H1 (cell line): Measurements from ENCODE around the gene ADAMTS17. TPM values are rescaled to one million over a fixed set of nuclear protein-coding genes. Genes with fewer than 3 reads are reported as not detected.

Experiments
- CTCF ChIA-PET: fragments of 300-600 bp; sonication (Branson Sonifier 250); formaldehyde crosslinking; loops from one replicate; lab custom pipeline; 2021; ENCODE audit not compliant: partially characterized antibody; lab: Charles Lee
- POLR2A ChIA-PET: fragments of 300-600 bp; sonication (Branson Sonifier 250); formaldehyde crosslinking; loops from one replicate; lab custom pipeline; 2021; ENCODE audit warnings: inconsistent platforms; ENCODE audit not compliant: partially characterized antibody; lab: Charles Lee
- DNase-seq, 2 experiments: peaks; one replicate each; pipeline versions ENCODE4 v3.0.0 to v3.0.0-alpha.2; 2010 to 2022; ENCODE audit warnings: low spot score in 2 of 2, low read depth in 1 of 2, mixed read lengths in 1 of 2
- FAIRE-seq: peaks from 2 replicates; lab custom pipeline; 2011; peaks lifted over from hg19 to GRCh38; lab: Jason Lieb, UNC
- H2AFZ ChIP-seq: 2 replicates; pipeline ENCODE4 v1.8.1; 2012; ENCODE audit warnings: low read length, inconsistent platforms
- H2AK5ac ChIP-seq: 2 replicates; pipeline ENCODE4 v1.6.1; 2013; ENCODE audit warnings: low read depth, low read length
- H2BK120ac ChIP-seq: replicated peaks from 2 replicates; pipeline ENCODE3; 2013; ENCODE audit warnings: low read depth, low read length, inconsistent platforms
- H2BK12ac ChIP-seq: 2 replicates; pipeline ENCODE4 v1.6.1; 2013; ENCODE audit warnings: low read depth, low read length
- H2BK15ac ChIP-seq: 2 replicates; pipeline ENCODE4 v1.6.1; 2013; ENCODE audit warnings: low read length
- H2BK20ac ChIP-seq: 2 replicates; pipeline ENCODE4 v1.6.1; 2013; ENCODE audit warnings: low read length
- H2BK5ac ChIP-seq: 2 replicates; pipeline ENCODE4 v1.6.1; 2013; ENCODE audit warnings: low read depth, low read length
- H3K14ac ChIP-seq: 2 replicates; pipeline ENCODE4 v1.6.1; 2013; ENCODE audit warnings: inconsistent platforms; ENCODE audit not compliant: insufficient read length
- H3K18ac ChIP-seq: 2 replicates; pipeline ENCODE4 v1.6.1; 2013; ENCODE audit warnings: low read length; ENCODE audit errors: extremely low read depth
- H3K23ac ChIP-seq: 2 replicates; pipeline ENCODE4 v1.6.1; 2013; ENCODE audit warnings: inconsistent platforms; ENCODE audit not compliant: insufficient read length
- H3K23me2 ChIP-seq: 2 replicates; pipeline ENCODE4 v1.6.1; 2013; ENCODE audit warnings: low read depth, low read length
- H3K27ac ChIP-seq: 2 replicates; pipeline ENCODE4 v1.6.1; 2011; ENCODE audit warnings: low read depth, low read length, inconsistent platforms
- H3K27me3 ChIP-seq, 4 experiments: replicated peaks in 1 of 4; 1 replicate in 1 of 4; 2 replicates in 3 of 4; pipeline versions ENCODE4 v1.6.1 to v1.8.1; 2011 to 2013; ENCODE audit warnings: low read length in 3 of 4, mild to moderate bottlenecking in 3 of 4, inconsistent platforms in 2 of 4, mixed read lengths in 2 of 4, moderate library complexity in 1 of 4; ENCODE audit not compliant: control insufficient read depth in 3 of 4, insufficient read depth in 3 of 4; ENCODE audit errors: extremely low read depth in 1 of 4
- H3K36me3 ChIP-seq, 4 experiments: 2 replicates each; pipeline versions ENCODE4 v1.6.1 to v1.8.1; 2011 to 2013; ENCODE audit warnings: mild to moderate bottlenecking in 4 of 4, low read length in 3 of 4, moderate library complexity in 2 of 4, control low read depth in 1 of 4, inconsistent platforms in 1 of 4; ENCODE audit not compliant: insufficient read depth in 4 of 4, control insufficient read depth in 2 of 4
- H3K4ac ChIP-seq: replicated peaks from 2 replicates; pipeline ENCODE3; 2013; ENCODE audit warnings: low read length, low read depth, mixed read lengths, inconsistent platforms; ENCODE audit not compliant: insufficient read length
- H3K4me1 ChIP-seq, 4 experiments: replicated peaks in 1 of 4; 1 replicate in 1 of 4; 2 replicates in 3 of 4; pipeline versions ENCODE4 v1.6.1 to v1.8.1; 2011 to 2013; ENCODE audit warnings: low read length in 3 of 4, inconsistent platforms in 2 of 4, mixed read lengths in 1 of 4; ENCODE audit not compliant: insufficient read depth in 4 of 4, control insufficient read depth in 3 of 4
- H3K4me2 ChIP-seq, 2 experiments: 2 replicates each; pipeline versions ENCODE4 v1.6.1 to v1.8.1; 2011 to 2013; ENCODE audit warnings: low read depth in 2 of 2, low read length in 2 of 2, control low read depth in 1 of 2, inconsistent platforms in 1 of 2, mild to moderate bottlenecking in 1 of 2; ENCODE audit not compliant: insufficient read depth in 1 of 2
- H3K4me3 ChIP-seq, 4 experiments: fragments of 200-600, 300-600 bp in 1 of 4; sonication (generic), shearing (Covaris generic), sonication (Bioruptor Twin) in 1 of 4; 2 replicates each; pipeline versions ENCODE4 v1.5.1 to v1.8.1; 2011 to 2016; ENCODE audit warnings: low read length in 4 of 4, low read depth in 3 of 4, control low read depth in 2 of 4, inconsistent platforms in 2 of 4, mild to moderate bottlenecking in 2 of 4, mixed read lengths in 1 of 4, moderate library complexity in 1 of 4; ENCODE audit not compliant: insufficient read depth in 2 of 4; ENCODE audit errors: extremely low read depth in 1 of 4
- H3K56ac ChIP-seq: replicated peaks from 2 replicates; pipeline ENCODE3; 2013; ENCODE audit warnings: low read depth, mild to moderate bottlenecking, mixed read lengths, low read length, inconsistent platforms; ENCODE audit not compliant: insufficient read length
- H3K79me1 ChIP-seq: 2 replicates; pipeline ENCODE4 v1.6.1; 2013; ENCODE audit warnings: low read depth, low read length, control low read depth
- H3K79me2 ChIP-seq, 2 experiments: 2 replicates each; pipeline versions ENCODE4 v1.6.1 to v1.8.1; 2012 to 2013; ENCODE audit warnings: low read length in 2 of 2, mild to moderate bottlenecking in 2 of 2, inconsistent platforms in 1 of 2; ENCODE audit not compliant: insufficient read depth in 2 of 2, control insufficient read depth in 1 of 2
- H3K9ac ChIP-seq, 4 experiments: replicated peaks in 1 of 4; 1 replicate in 1 of 4; 2 replicates in 3 of 4; pipeline versions ENCODE4 v1.6.1 to v1.8.1; 2011 to 2013; ENCODE audit warnings: low read depth in 3 of 4, low read length in 3 of 4, control low read depth in 2 of 4, mild to moderate bottlenecking in 2 of 4, moderate library complexity in 2 of 4, inconsistent platforms in 1 of 4; ENCODE audit errors: extremely low read depth in 1 of 4
- H3K9me3 ChIP-seq, 2 experiments: 2 replicates each; pipeline versions ENCODE4 v1.6.1 to v1.8.1; 2012 to 2013; ENCODE audit warnings: mild to moderate bottlenecking in 2 of 2, moderate library complexity in 2 of 2, control low read depth in 1 of 2, inconsistent platforms in 1 of 2, low read depth in 1 of 2, low read length in 1 of 2, mixed read lengths in 1 of 2; ENCODE audit not compliant: insufficient read depth in 2 of 2
- H4K20me1 ChIP-seq, 2 experiments: replicated peaks in 1 of 2; 2 replicates each; pipeline versions ENCODE3 to v1.8.1; 2011 to 2013; ENCODE audit warnings: inconsistent platforms in 2 of 2, low read length in 2 of 2, mild to moderate bottlenecking in 1 of 2; ENCODE audit not compliant: insufficient read depth in 2 of 2, control insufficient read depth in 1 of 2
- H4K5ac ChIP-seq: 2 replicates; pipeline ENCODE4 v1.6.1; 2013; ENCODE audit warnings: low read length, low read depth, mixed read lengths, inconsistent platforms; ENCODE audit not compliant: insufficient read length
- H4K8ac ChIP-seq: 2 replicates; pipeline ENCODE4 v1.8.0; 2013; ENCODE audit warnings: mild to moderate bottlenecking, moderate library complexity, low read length, inconsistent platforms; ENCODE audit not compliant: insufficient read depth; ENCODE audit errors: extremely low read depth
- H4K91ac ChIP-seq: replicated peaks from 2 replicates; pipeline ENCODE3; 2013; ENCODE audit warnings: low read length, mixed read lengths, inconsistent platforms; ENCODE audit not compliant: insufficient read length
- BACH1 ChIP-seq: IDR thresholded peaks from 2 replicates; pipeline ENCODE4 v1.6.1; 2012; ENCODE audit warnings: low read length, improper control_type of control experiment
- CBX5 ChIP-seq: fragments of 300-800, 300-1000 bp; sonication (generic); IDR thresholded peaks from 2 replicates; pipeline ENCODE4 v1.7.1; 2016; ENCODE audit warnings: antibody characterized with exemption, low read length, low read depth
- CBX8 ChIP-seq: fragments of 300-800, 300-1000 bp; sonication (generic); IDR thresholded peaks from 2 replicates; pipeline ENCODE4 v1.7.1; 2016; ENCODE audit warnings: low read depth, low read length, borderline replicate concordance
- EGR1 ChIP-seq: IDR thresholded peaks from 2 replicates; pipeline ENCODE4 v1.6.1; 2011; ENCODE audit warnings: low read depth, low read length, borderline replicate concordance
- EP300 ChIP-seq, 2 experiments: IDR thresholded peaks; 1 replicate in 1 of 2; 2 replicates in 1 of 2; pipeline ENCODE4 v1.6.1; 2011 to 2012; ENCODE audit warnings: low read depth in 2 of 2, low read length in 2 of 2, mild to moderate bottlenecking in 2 of 2, borderline replicate concordance in 1 of 2, inconsistent platforms in 1 of 2, moderate library complexity in 1 of 2
- HDAC2 ChIP-seq, 2 experiments: fragments of 300-600 bp in 1 of 2; sonication (generic) in 1 of 2; IDR thresholded peaks; 2 replicates each; pipeline ENCODE4 v1.6.1; 2011 to 2012; ENCODE audit warnings: low read depth in 2 of 2, low read length in 2 of 2, mild to moderate bottlenecking in 2 of 2, moderate library complexity in 2 of 2, borderline replicate concordance in 1 of 2, inconsistent platforms in 1 of 2
- JUN ChIP-seq: IDR thresholded peaks from 2 replicates; pipeline ENCODE4 v1.6.1; 2011; ENCODE audit warnings: low read depth, mild to moderate bottlenecking, improper control_type of control experiment, low read length
- MAFK ChIP-seq: IDR thresholded peaks from 2 replicates; pipeline ENCODE4 v1.6.1; 2012; ENCODE audit warnings: low read depth, mild to moderate bottlenecking, improper control_type of control experiment, low read length
- POU5F1 ChIP-seq: IDR thresholded peaks from 2 replicates; pipeline ENCODE4 v1.6.1; 2011; ENCODE audit warnings: low read depth, mild to moderate bottlenecking, low read length, moderate library complexity
- RAD21 ChIP-seq, 2 experiments: IDR thresholded peaks in 1 of 2; conservative IDR thresholded peaks in 1 of 2; 2 replicates each; pipeline ENCODE4 v1.6.1; 2011; ENCODE audit warnings: low read depth in 2 of 2, low read length in 2 of 2, improper control_type of control experiment in 1 of 2, inconsistent platforms in 1 of 2, mild to moderate bottlenecking in 1 of 2, moderate library complexity in 1 of 2
- SP2 ChIP-seq: IDR thresholded peaks from 2 replicates; pipeline ENCODE4 v1.6.1; 2012; ENCODE audit warnings: mild to moderate bottlenecking, low read length, inconsistent platforms
- TAF1 ChIP-seq: IDR thresholded peaks from 2 replicates; pipeline ENCODE4 v1.6.1; 2011; ENCODE audit warnings: mild to moderate bottlenecking, low read depth, low read length
- TBP ChIP-seq: IDR thresholded peaks from 2 replicates; pipeline ENCODE4 v1.6.1; 2011; ENCODE audit warnings: low read depth, low read length, improper control_type of control experiment
- ZNF274 ChIP-seq: IDR thresholded peaks from 2 replicates; pipeline ENCODE4 v1.7.0; 2012; ENCODE audit warnings: low read length, borderline replicate concordance; ENCODE audit errors: extremely low read depth
- WGBS, 2 experiments: shearing (Covaris generic) in 1 of 2; methylation state at CpG; one replicate each; pipeline versions ENCODE4 v1.1.6 to v1.1.7; 2013 to 2015; ENCODE audit warnings: low lambda C conversion rate in 2 of 2, mixed read lengths in 2 of 2, inconsistent platforms in 1 of 2, low coverage in 1 of 2, missing lambda C conversion rate in 1 of 2; ENCODE audit not compliant: insufficient replicate concordance in 2 of 2, insufficient coverage in 1 of 2, insufficient read length in 1 of 2; ENCODE audit errors: extremely low coverage in 1 of 2, missing lambda C conversion rate in 1 of 2; 5-methylcytosine and 5-hydroxymethylcytosine counted together
- polyA plus RNA-seq, 7 experiments: library from polyadenylated mRNA; depleted of rRNA in 3 of 7; stranded (reverse) in 5 of 7; unstranded in 2 of 7; fragments of >200 nt in 5 of 7; fragments of 200-250 nt in 2 of 7; gene quantifications; 1 replicate in 5 of 7; 2 replicates in 1 of 7; 4 replicates in 1 of 7; pipeline versions ENCODE4 v1.2.1 to v1.2.3, GENCODE V29; 2011 to 2013; ENCODE audit warnings: missing spikeins in 2 of 7, mixed read lengths in 2 of 7
- total RNA-seq: library from RNA; stranded (reverse); fragmentation: NEBNext Ultra II Directional; extraction: Animal tissue kit (Norgen Biotek cat#: 25700); gene quantifications from 2 replicates; pipeline ENCODE4 v1.2.1, GENCODE V29; 2021

ADAMTS17 gene
- total and polyA plus RNA-seq, 2 of the 8 experiments (the other 6 are each of a cell fraction or from before 2014, with no cell fraction given): 0.51 to 1.7 TPM

DNA sequence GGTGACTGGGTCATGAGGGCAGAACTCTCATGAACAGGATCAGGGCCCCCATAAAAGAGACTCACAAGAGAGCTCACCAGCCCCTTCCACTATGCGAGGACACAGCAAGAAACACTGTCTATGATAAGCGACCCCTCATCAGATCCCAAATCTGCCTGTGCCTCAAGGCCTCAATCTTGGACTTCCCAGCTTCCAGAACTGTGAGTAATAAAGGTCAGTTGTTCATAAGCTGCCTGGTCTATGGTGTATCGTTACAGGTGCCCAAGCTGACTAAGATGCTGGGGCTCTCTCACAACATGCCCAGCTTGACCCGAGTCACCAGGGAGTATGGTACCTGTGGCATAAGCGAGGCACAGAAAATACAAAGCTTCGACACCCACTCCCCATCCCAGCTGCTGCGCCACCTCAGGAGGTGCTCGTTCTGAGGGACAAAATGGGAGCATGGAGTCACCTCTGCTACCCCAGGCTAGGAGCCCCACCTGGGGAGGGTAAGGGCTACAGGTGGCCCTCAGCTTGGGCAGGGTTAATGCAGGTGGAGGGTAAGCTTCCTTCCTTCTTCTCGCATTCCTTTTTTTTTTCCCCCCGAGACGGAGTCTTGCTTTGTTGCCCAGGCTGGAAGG is 234.1 kb downstream of the ADAMTS17 start:
- Histone ChIP-seq H3K27me3 (no peaks in the 10 kb centered on the region), H3K4me1 (no peaks in the 10 kb centered on the region), H3K18ac (no peak overlapping the region), H4K5ac (no peak overlapping the region), H4K91ac (no peak overlapping the region), H3K79me2 (no peaks in the 10 kb centered on the region), H3K4me2 (no peak overlapping the region), H3K23me2 (no peaks in the 10 kb centered on the region), H3K14ac (no peak overlapping the region), H2BK5ac (no peak overlapping the region), H2BK20ac (no peak overlapping the region), H4K20me1 (no peaks in the 10 kb centered on the region), H3K4ac (no peak overlapping the region), H2AFZ (no peak overlapping the region), H3K36me3 (no peaks in the 10 kb centered on the region), H3K9me3 (no peaks in the 10 kb centered on the region; a peak in 1 of 4 replicates), H2BK12ac (no peak overlapping the region), H2BK120ac (no peak overlapping the region), H3K4me3 (no peak overlapping the region), H2BK15ac (no peak overlapping the region), H3K56ac (no peak overlapping the region), H2AK5ac (no peak overlapping the region), H4K8ac (no peak overlapping the region), H3K79me1 (no peaks in the 10 kb centered on the region), H3K27ac (no peak overlapping the region), H3K9ac (no peak overlapping the region), H3K23ac (no peak overlapping the region)
- FAIRE-seq (no peak), DNase-seq (no peak)
- POLR2A ChIA-PET: no interaction called here
- no peak for TF ChIP-seq RAD21 (IDR thresholded peaks at IDR 0.05 in 1 of 2, conservative IDR thresholded peaks at IDR 0.05 in 1 of 2; ENCODE audit: low read depth in 2 of 2, low read length in 2 of 2)
- no peak for TF ChIP-seq HDAC2 (IDR thresholded peaks at IDR 0.05; ENCODE audit: borderline replicate concordance in 1 of 2, low read depth in 2 of 2, low read length in 2 of 2)
- no peak for TF ChIP-seq TBP
- TF ChIP-seq EP300 (IDR thresholded peaks at IDR 0.05; ENCODE audit: borderline replicate concordance in 1 of 2, low read depth in 2 of 2, low read length in 2 of 2): no peak
- no peak for TF ChIP-seq POU5F1
- TF ChIP-seq TAF1: no peak
- no peak for TF ChIP-seq CBX5
- no peak for TF ChIP-seq JUN
- no peak for TF ChIP-seq ZNF274
- TF ChIP-seq SP2: no peak
- no peak for TF ChIP-seq EGR1
- no peak for TF ChIP-seq MAFK
- no peak for TF ChIP-seq BACH1
- TF ChIP-seq CBX8: no peak
- 93% methylated on average over 10 of the region's 11 CpGs; no CpG with 5 or more reads in 1 of the 2 experiments for WGBS, 2 experiments
- CTCF ChIA-PET: interaction anchor here (0.8 to 2.7 kb wide), 6 partner anchors 8 to 231 kb away, joined by 3 to 10 read pairs (median 3); no protein-coding TSS in a partner anchor
